Activated CD4-positive, alpha-beta T cell treated with anti-CD3 and anti-CD28 coated beads, Interleukin-2, amount 10 ng/mL, durations not matched to agents 24 days and 14 days (primary cell): ENCODE results near the gene TRIP13. TPM values are rescaled to one million over a fixed set of nuclear protein-coding genes. Genes with fewer than 3 reads are reported as not detected.
"Not testable (repeated sequence)": the region's sequence is repeated elsewhere in the genome, so short reads cannot be mapped to it uniquely, and the experiment has no call there.

Experiments used
- DNase-seq: peaks from one replicate; pipeline ENCODE4 v3.0.0; 2022
- H3K27ac Mint-ChIP-seq: one replicate; pipeline ENCODE4 v1.8.0; 2022; ENCODE audit warnings: mild to moderate bottlenecking, mixed read lengths
- H3K27me3 Mint-ChIP-seq: one replicate; pipeline ENCODE4 v1.8.0; 2022; ENCODE audit warnings: mixed read lengths
- H3K36me3 Mint-ChIP-seq: one replicate; pipeline ENCODE4 v1.8.0; 2022; ENCODE audit warnings: low read depth, mild to moderate bottlenecking, mixed read lengths
- H3K4me1 Mint-ChIP-seq: one replicate; pipeline ENCODE4 v1.8.0; 2021; ENCODE audit warnings: mixed read lengths
- H3K4me3 Mint-ChIP-seq: one replicate; pipeline ENCODE4 v1.8.0; 2022; ENCODE audit warnings: mild to moderate bottlenecking, moderate library complexity, mixed read lengths
- H3K9me3 Mint-ChIP-seq: one replicate; pipeline ENCODE4 v1.8.0; 2021; ENCODE audit warnings: mixed read lengths
- intact Hi-C: fragments of 100-400 bp; cut with micrococcal nuclease; formaldehyde crosslinking; loops from one replicate; pipeline ENCODE4 v1.15.1; 2023
- total RNA-seq: library from RNA; stranded (reverse); gene quantifications from 2 replicates; pipeline ENCODE4 v1.2.3, GENCODE V29; 2022

Gene TRIP13
- total RNA-seq, 1 donor from 2014 or later = 47.5 TPM

DNA sequence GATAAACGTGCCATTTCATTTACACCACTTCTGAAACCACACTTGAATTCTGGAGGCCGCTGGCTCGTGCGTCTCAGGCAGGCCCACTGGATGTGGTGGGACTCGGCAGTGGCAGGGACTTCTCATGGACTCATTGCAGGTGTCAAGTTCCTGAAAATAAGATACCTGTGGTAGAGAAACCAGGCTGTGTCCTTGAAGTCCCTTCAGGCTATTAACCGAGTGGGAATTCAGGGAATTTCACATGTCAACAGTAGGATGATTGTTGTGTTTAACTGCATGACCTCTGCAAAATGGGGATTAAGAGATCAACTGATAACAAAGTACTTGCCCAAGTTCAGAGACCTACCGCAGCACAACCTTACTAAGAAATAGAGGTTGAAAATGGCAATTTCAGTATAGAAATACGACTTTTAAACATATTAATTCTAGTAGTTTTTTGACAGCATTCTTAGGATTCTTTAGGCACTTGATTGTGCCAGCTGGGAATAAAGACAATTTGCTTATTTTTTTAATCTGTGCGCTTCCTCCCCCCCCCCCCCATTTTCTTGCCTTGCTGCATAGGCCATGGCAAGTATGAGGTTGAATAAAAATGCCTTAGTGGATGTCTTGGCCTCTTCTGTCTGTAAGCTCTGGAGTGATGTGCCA lies 26.8 kb downstream of the TRIP13 start:
- peaks cover 7% of the 10 kb centered on the region for H3K4me1 Mint-ChIP-seq
- H3K4me3 Mint-ChIP-seq = no peak overlapping the region
- H3K36me3 Mint-ChIP-seq = peaks cover 12% of the 10 kb centered on the region
- no peak overlapping the region for H3K27ac Mint-ChIP-seq
- DNase-seq = no peak
- H3K27me3 Mint-ChIP-seq = no peaks in the 10 kb centered on the region
- no peaks in the 10 kb centered on the region for H3K9me3 Mint-ChIP-seq
- intact Hi-C loops = no loop called here

DNA sequence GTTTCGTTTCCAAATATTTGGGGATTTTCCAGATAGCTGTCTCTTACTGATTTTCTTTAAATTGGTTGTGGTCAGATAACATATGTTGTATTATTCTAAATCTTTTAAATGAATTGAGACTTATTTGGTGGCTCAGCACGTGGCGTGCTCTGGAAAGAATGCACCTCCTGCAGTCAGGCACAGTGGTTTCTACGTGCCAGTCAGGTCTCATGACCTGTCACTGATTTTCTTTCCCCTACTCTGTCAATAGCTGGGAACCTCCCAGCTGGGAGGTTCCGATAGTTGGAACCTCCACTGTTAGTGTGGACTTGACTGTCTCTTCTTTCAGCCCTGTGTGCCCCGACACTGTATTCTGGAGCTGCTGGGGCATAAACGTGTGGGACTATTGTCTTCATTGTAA lies 27.6 kb downstream of the TRIP13 start:
- peaks cover 7% of the 10 kb centered on the region for H3K27me3 Mint-ChIP-seq
- DNase-seq = no peak
- no peaks in the 10 kb centered on the region for H3K9me3 Mint-ChIP-seq
- peaks cover 9% of the 10 kb centered on the region for H3K36me3 Mint-ChIP-seq
- no peak overlapping the region for H3K27ac Mint-ChIP-seq
- peaks cover 7% of the 10 kb centered on the region for H3K4me1 Mint-ChIP-seq
- no peak overlapping the region for H3K4me3 Mint-ChIP-seq
- intact Hi-C loops = no loop called here

DNA sequence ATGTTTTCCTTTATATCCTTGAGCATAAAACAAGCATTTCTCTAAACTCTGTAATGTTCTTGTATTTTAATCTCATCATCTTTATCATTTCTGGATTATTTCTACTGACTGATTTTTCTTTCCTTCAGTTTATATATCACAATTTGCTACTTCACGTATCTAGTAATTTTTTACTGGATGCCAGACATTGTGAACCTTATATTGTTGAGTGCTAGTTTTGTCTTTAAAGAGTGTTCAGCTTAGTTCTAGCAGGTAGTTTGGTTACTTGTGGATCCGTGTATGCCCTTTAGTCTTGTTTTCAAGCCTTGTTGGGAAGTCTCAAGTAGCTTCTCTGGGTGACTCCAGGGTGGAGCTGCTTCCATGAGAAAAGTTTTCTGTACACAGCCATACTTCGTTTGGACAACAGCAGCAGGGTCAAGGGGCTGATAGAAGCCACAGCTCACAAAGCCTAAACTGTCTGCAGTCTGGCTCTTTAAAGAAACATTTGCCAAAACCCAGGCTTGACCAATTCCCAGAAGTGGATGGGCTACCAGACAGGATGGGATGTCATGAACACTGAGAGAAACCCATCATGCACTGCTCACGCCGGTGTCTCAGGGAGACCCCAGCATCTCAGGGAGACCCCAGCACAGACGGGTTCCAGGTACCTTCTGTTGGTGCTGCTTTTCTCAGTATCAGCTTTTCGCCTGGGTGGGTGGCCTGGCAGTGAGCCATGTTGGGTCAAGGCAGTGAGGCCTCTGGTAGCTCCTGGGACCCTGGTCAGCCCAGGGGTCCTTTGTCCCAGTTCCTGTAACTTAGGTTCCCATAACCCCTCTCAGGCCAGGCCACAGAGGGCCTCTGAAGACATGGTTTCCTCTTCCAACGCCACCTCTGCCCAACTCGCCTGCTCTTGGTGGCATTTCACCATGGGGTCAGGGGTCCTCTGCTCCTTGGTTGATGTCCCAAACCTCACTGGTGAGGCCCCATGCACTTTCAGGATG lies 29.1 kb downstream of the TRIP13 start:
- Mint-ChIP-seq H3K27ac (no peak overlapping the region), H3K9me3 (no peaks in the 10 kb centered on the region)

GRCh38 chr5:922436-923280 lies 30.0 kb downstream of the TRIP13 start:
- no peak for DNase-seq
- intact Hi-C loops = loop anchor here (1.0 kb wide), 2 partner anchors 89 to 218 kb away; no protein-coding TSS in a partner anchor
- H3K9me3 Mint-ChIP-seq = no peaks in the 10 kb centered on the region
- H3K36me3 Mint-ChIP-seq = peaks cover 4% of the 10 kb centered on the region
- no peak overlapping the region for H3K27ac Mint-ChIP-seq
- H3K27me3 Mint-ChIP-seq = peaks cover 23% of the 10 kb centered on the region
- H3K4me1 Mint-ChIP-seq = peaks cover 10% of the 10 kb centered on the region
- no peak overlapping the region for H3K4me3 Mint-ChIP-seq

More for the DNA sequence above, 29.1 kb downstream of the TRIP13 start:
- Mint-ChIP-seq H3K27me3 (peaks cover 19% of the 10 kb centered on the region), H3K4me3 (no peak overlapping the region), H3K4me1 (peaks cover 10% of the 10 kb centered on the region), H3K36me3 (peaks cover 9% of the 10 kb centered on the region)
- DNase-seq = no peak
- intact Hi-C loops = no loop called here

- peak; percentile 93 for DNase-seq
- peaks cover 26% of the 10 kb centered on the region for H3K27me3 Mint-ChIP-seq
- H3K27ac Mint-ChIP-seq = no peak overlapping the region
- H3K36me3 Mint-ChIP-seq = peaks cover 4% of the 10 kb centered on the region
- no peaks in the 10 kb centered on the region for H3K9me3 Mint-ChIP-seq
- no peak overlapping the region for H3K4me3 Mint-ChIP-seq
- peaks cover 10% of the 10 kb centered on the region for H3K4me1 Mint-ChIP-seq
- intact Hi-C loops = loop anchor here (1.0 kb wide), 2 partner anchors 88 to 217 kb away; no protein-coding TSS in a partner anchor
Observed at GRCh38 chr5:923281-923873, 30.7 kb downstream of the TRIP13 start.

- H3K36me3 Mint-ChIP-seq = no peaks in the 10 kb centered on the region
- no peak overlapping the region for H3K27ac Mint-ChIP-seq
- H3K9me3 Mint-ChIP-seq = no peaks in the 10 kb centered on the region
- DNase-seq = peak; percentile 76
- intact Hi-C loops = loop anchor here (5.0 kb wide), 1 partner anchor 36 kb away; no protein-coding TSS in a partner anchor
- peaks cover 10% of the 10 kb centered on the region for H3K4me1 Mint-ChIP-seq
- H3K27me3 Mint-ChIP-seq = peaks cover 26% of the 10 kb centered on the region
- peak overlapping the region; percentile 61 for H3K4me3 Mint-ChIP-seq
Observed at GRCh38 chr5:926417-927171, 33.9 kb downstream of the TRIP13 start.

GRCh38 chr5:927172-928015 lies 34.7 kb downstream of the TRIP13 start:
- H3K27ac Mint-ChIP-seq = no peak overlapping the region
- DNase-seq = no peak
- H3K27me3 Mint-ChIP-seq = peaks cover 26% of the 10 kb centered on the region
- peak overlapping the region; percentile 49 for H3K4me3 Mint-ChIP-seq
- no peaks in the 10 kb centered on the region for H3K9me3 Mint-ChIP-seq
- intact Hi-C loops = loop anchor here (5.0 kb wide), 1 partner anchor 35 kb away; no protein-coding TSS in a partner anchor
- no peaks in the 10 kb centered on the region for H3K36me3 Mint-ChIP-seq
- H3K4me1 Mint-ChIP-seq = peaks cover 10% of the 10 kb centered on the region

GRCh38 chr5:929182-929581 lies 36.5 kb downstream of the TRIP13 start:
- peaks cover 26% of the 10 kb centered on the region for H3K27me3 Mint-ChIP-seq
- intact Hi-C loops = loop anchor here (5.0 kb wide), 1 partner anchor 33 kb away; no protein-coding TSS in a partner anchor
- not testable (repeated sequence) for DNase-seq

DNA sequence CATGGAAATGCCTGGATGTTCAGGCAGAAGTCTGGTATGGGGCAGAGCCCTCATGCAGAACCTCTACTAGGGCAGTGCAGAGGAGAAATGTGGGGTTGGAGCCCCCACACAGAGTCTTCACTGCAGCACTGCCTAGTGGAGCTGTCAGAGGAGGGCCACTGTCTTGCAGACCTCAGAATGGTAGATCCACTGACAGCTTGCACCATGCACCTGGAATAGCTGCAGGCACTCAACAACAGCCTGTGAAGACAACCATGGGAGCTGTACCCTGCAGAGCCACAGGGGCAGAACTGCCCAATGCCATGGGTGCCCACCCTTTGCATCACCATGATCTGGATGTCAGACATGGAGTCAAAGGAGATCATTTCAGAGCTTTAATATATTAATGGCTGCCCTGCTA lies 36.9 kb downstream of the TRIP13 start:
- H3K36me3 Mint-ChIP-seq = no peaks in the 10 kb centered on the region
- H3K27me3 Mint-ChIP-seq = peaks cover 26% of the 10 kb centered on the region
- no peak for DNase-seq
- no peaks in the 10 kb centered on the region for H3K9me3 Mint-ChIP-seq
- peaks cover 8% of the 10 kb centered on the region for H3K4me1 Mint-ChIP-seq
- no peak overlapping the region for H3K27ac Mint-ChIP-seq
- intact Hi-C loops = loop anchor here (5.0 kb wide), 1 partner anchor 33 kb away; no protein-coding TSS in a partner anchor
- H3K4me3 Mint-ChIP-seq = no peak overlapping the region

More at GRCh38 chr5:929182-929581, 36.5 kb downstream of the TRIP13 start:
- not testable (repeated sequence) for H3K36me3 Mint-ChIP-seq, H3K27ac Mint-ChIP-seq, H3K4me1 Mint-ChIP-seq, H3K4me3 Mint-ChIP-seq, H3K9me3 Mint-ChIP-seq

GRCh38 chr5:930866-931265 lies 38.2 kb downstream of the TRIP13 start:
- no peak for DNase-seq
- no peak overlapping the region for H3K27ac Mint-ChIP-seq
- no peaks in the 10 kb centered on the region for H3K36me3 Mint-ChIP-seq
- H3K4me3 Mint-ChIP-seq = no peak overlapping the region
- peaks cover 14% of the 10 kb centered on the region for H3K4me1 Mint-ChIP-seq
- peaks cover 15% of the 10 kb centered on the region for H3K27me3 Mint-ChIP-seq
- intact Hi-C loops = no loop called here
- no peaks in the 10 kb centered on the region for H3K9me3 Mint-ChIP-seq

GRCh38 chr5:931570-932145 lies 39.0 kb downstream of the TRIP13 start:
- Mint-ChIP-seq H3K27ac (no peak overlapping the region), H3K4me1 (peaks cover 14% of the 10 kb centered on the region), H3K4me3 (no peak overlapping the region), H3K27me3 (peaks cover 7% of the 10 kb centered on the region), H3K36me3 (no peaks in the 10 kb centered on the region), H3K9me3 (no peaks in the 10 kb centered on the region)
- DNase-seq = no peak
- intact Hi-C loops = no loop called here
